ENCODE results near the gene ANGEL1.

DNA sequence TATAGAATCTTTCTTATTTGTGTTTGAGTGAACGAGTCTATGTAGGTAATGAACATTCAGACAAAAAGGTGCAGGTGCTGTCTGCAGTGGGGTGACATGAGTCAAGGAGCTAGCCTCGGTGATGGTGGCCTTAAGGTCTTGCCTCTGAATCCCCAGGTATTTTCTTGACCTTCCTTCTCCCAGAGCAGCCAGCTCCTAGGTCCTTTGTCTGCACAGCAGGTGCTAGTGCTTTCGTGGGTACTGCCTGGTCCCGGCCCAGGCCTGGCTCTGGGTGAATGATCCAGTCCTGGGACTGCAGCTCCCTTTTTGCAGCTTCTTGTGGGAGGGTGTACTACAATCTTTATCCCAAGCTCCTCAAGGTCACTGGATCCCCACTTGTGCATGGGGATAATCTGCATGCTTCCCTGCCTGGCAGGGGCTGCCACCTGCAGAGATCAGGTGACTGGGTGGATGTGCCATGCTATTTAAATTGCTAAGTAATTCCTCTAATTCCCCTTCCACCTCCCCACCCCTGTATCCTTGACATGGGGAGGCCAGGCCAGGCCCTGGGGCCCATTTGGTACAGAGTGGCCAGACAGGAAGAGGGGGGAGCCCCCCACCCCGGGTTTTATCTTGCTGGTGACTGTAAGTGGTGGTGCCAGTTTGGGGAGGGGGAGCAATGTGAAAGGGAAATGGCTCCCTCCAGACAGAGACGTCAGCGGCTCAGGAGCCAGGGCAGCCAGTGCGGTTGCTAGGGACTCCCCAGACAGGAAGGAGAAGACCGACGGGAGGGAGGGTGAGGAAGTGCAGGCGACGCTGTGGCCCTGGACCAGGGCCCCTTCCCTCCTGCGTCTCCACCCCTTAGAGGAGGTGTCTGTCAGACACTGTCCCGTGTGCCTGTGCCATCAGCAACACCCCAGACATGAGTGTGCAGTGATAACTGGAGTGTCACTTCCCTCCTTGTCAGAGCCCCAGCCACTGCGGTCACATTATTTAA is 44.7 kb downstream of the ANGEL1 start:
- TF ChIP-seq, protein P1, sequence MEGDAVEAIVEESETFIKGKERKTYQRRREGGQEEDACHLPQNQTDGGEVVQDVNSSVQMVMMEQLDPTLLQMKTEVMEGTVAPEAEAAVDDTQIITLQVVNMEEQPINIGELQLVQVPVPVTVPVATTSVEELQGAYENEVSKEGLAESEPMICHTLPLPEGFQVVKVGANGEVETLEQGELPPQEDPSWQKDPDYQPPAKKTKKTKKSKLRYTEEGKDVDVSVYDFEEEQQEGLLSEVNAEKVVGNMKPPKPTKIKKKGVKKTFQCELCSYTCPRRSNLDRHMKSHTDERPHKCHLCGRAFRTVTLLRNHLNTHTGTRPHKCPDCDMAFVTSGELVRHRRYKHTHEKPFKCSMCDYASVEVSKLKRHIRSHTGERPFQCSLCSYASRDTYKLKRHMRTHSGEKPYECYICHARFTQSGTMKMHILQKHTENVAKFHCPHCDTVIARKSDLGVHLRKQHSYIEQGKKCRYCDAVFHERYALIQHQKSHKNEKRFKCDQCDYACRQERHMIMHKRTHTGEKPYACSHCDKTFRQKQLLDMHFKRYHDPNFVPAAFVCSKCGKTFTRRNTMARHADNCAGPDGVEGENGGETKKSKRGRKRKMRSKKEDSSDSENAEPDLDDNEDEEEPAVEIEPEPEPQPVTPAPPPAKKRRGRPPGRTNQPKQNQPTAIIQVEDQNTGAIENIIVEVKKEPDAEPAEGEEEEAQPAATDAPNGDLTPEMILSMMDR (IDR thresholded peaks at IDR 0.05), result no peak
- TF ChIP-seq POLR2AphosphoS5 (IDR thresholded peaks at IDR 0.05; ENCODE audit: low read depth, low read length) (no peak), SIN3A (IDR thresholded peaks at IDR 0.05; ENCODE audit: borderline replicate concordance, insufficient read depth, low read depth, low read length) (no peak), TCF7L2 (IDR thresholded peaks at IDR 0.05; ENCODE audit: low read depth, low read length) (no peak)
- TF ChIP-seq, protein P2, sequence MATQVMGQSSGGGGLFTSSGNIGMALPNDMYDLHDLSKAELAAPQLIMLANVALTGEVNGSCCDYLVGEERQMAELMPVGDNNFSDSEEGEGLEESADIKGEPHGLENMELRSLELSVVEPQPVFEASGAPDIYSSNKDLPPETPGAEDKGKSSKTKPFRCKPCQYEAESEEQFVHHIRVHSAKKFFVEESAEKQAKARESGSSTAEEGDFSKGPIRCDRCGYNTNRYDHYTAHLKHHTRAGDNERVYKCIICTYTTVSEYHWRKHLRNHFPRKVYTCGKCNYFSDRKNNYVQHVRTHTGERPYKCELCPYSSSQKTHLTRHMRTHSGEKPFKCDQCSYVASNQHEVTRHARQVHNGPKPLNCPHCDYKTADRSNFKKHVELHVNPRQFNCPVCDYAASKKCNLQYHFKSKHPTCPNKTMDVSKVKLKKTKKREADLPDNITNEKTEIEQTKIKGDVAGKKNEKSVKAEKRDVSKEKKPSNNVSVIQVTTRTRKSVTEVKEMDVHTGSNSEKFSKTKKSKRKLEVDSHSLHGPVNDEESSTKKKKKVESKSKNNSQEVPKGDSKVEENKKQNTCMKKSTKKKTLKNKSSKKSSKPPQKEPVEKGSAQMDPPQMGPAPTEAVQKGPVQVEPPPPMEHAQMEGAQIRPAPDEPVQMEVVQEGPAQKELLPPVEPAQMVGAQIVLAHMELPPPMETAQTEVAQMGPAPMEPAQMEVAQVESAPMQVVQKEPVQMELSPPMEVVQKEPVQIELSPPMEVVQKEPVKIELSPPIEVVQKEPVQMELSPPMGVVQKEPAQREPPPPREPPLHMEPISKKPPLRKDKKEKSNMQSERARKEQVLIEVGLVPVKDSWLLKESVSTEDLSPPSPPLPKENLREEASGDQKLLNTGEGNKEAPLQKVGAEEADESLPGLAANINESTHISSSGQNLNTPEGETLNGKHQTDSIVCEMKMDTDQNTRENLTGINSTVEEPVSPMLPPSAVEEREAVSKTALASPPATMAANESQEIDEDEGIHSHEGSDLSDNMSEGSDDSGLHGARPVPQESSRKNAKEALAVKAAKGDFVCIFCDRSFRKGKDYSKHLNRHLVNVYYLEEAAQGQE (IDR thresholded peaks at IDR 0.05; ENCODE audit: insufficient read depth in 1 of 2, low read depth in 2 of 2, low read length in 1 of 2), result no peak

All from Panc1 (cell line).